GM12878 (cell line): ENCODE data around the gene N4BP3. TPM values are rescaled to one million over a fixed set of nuclear protein-coding genes. Genes with fewer than 3 reads are reported as not detected.

ENCODE experiments used
- ATAC-seq: fragments of 200-7000 bp; cut with Tn5 transposase; 3 replicates; pipeline ENCODE4 v1.9.1; 2020; ENCODE audit warnings: mild to moderate bottlenecking, moderate library complexity
- BruUV-seq: library from RNA; stranded (reverse); fragments of 400-500 nt; replicated peaks from 2 replicates; lab custom pipeline; 2021; lab: Mats Ljungman, UMichigan
- CTCF ChIA-PET: fragments of 300-600 bp; sonication (Branson Sonifier 250); formaldehyde crosslinking; extraction: SDS; loops from one replicate; lab custom pipeline; 2021; ENCODE audit warnings: inconsistent platforms; lab: Yijun Ruan, JAX
- POLR2A ChIA-PET: fragments of 350-600 bp; formaldehyde crosslinking; extraction: SDS; loops from one replicate; lab custom pipeline; 2021; ENCODE audit warnings: inconsistent platforms; lab: Charles Lee
- RAD21 ChIA-PET: fragments of 300-600 bp; sonication (Branson Sonifier 250); formaldehyde crosslinking; loops from one replicate; lab custom pipeline; 2023; ENCODE audit warnings: antibody characterized with exemption; ENCODE audit not compliant: unreplicated experiment; lab: Charles Lee
- SMC1A ChIA-PET: fragments of 300-600 bp; sonication (Branson Sonifier 250); formaldehyde crosslinking; loops from one replicate; lab custom pipeline; 2023; ENCODE audit not compliant: unreplicated experiment, uncharacterized antibody; lab: Charles Lee
- DNase-seq: peaks from one replicate; pipeline ENCODE4 v3.0.0-alpha.2; 2011; ENCODE audit warnings: low read depth, low spot score
- FAIRE-seq: peaks from 3 replicates; lab custom pipeline; 2011; peaks lifted over from hg19 to GRCh38; lab: Jason Lieb, UNC
- H2AFZ ChIP-seq: 2 replicates; pipeline ENCODE4 v1.6.0; 2011; ENCODE audit warnings: low read depth, low read length, control low read depth; ENCODE audit not compliant: control insufficient read depth
- H3K27ac ChIP-seq: 2 replicates; pipeline ENCODE4 v1.5.1; 2011; ENCODE audit warnings: control low read depth; ENCODE audit not compliant: control insufficient read depth, insufficient read depth
- H3K27me3 ChIP-seq, 2 experiments: replicated peaks in 1 of 2; 2 replicates each; pipeline versions ENCODE4 v1.6.0 to v1.6.1; 2011; ENCODE audit warnings: low read length in 1 of 2; ENCODE audit not compliant: control insufficient read depth in 2 of 2, insufficient read depth in 2 of 2
- H3K36me3 ChIP-seq, 2 experiments: 2 replicates each; pipeline ENCODE4 v1.5.1; 2011; ENCODE audit warnings: low read length in 1 of 2; ENCODE audit not compliant: control insufficient read depth in 2 of 2, insufficient read depth in 2 of 2
- H3K4me1 ChIP-seq: 2 replicates; pipeline ENCODE4 v1.6.1; 2011; ENCODE audit warnings: mild to moderate bottlenecking, low read length, moderate library complexity, mixed read lengths; ENCODE audit not compliant: control insufficient read depth, insufficient read depth
- H3K4me2 ChIP-seq: 2 replicates; pipeline ENCODE4 v1.6.0; 2011; ENCODE audit warnings: control low read depth; ENCODE audit not compliant: control insufficient read depth, insufficient read depth
- H3K4me3 ChIP-seq: fragments of 200-600 bp; sonication (generic); 2 replicates; pipeline ENCODE4 v1.5.1; 2016
- H3K79me2 ChIP-seq: 2 replicates; pipeline ENCODE4 v1.6.0; 2011; ENCODE audit warnings: low read length; ENCODE audit not compliant: control insufficient read depth, insufficient read depth
- H3K9ac ChIP-seq: 2 replicates; pipeline ENCODE4 v1.8.0; 2011; ENCODE audit warnings: low read length, control low read depth, mixed read lengths; ENCODE audit not compliant: control insufficient read depth, insufficient read depth
- H3K9me3 ChIP-seq: replicated peaks from 3 replicates; pipeline ENCODE4 v1.5.1; 2011; ENCODE audit warnings: mild to moderate bottlenecking, low read length; ENCODE audit not compliant: control insufficient read depth, insufficient read depth
- H4K20me1 ChIP-seq: 2 replicates; pipeline ENCODE4 v1.6.0; 2011; ENCODE audit not compliant: control insufficient read depth, insufficient read depth
- CBX3 ChIP-seq: fragments of 200-600 bp; sonication (generic); IDR thresholded peaks from 2 replicates; pipeline ENCODE4 v1.6.1; 2016; ENCODE audit warnings: low read depth, borderline replicate concordance
- CHD4 ChIP-seq: fragments of 200-600 bp; sonication (generic); IDR thresholded peaks from 2 replicates; pipeline ENCODE4 v1.6.1; 2016; ENCODE audit warnings: mild to moderate bottlenecking
- CREB1 ChIP-seq: IDR thresholded peaks from 2 replicates; pipeline ENCODE4 v1.6.1; 2012; ENCODE audit warnings: low read depth, mild to moderate bottlenecking, inconsistent platforms
- CTCF ChIP-seq, 3 experiments: IDR thresholded peaks in 2 of 3; conservative IDR thresholded peaks in 1 of 3; 2 replicates each; pipeline ENCODE4 v1.5.1; 2011; ENCODE audit warnings: low read depth in 3 of 3, low read length in 3 of 3, mild to moderate bottlenecking in 3 of 3, control low read depth in 2 of 3, moderate library complexity in 2 of 3, inconsistent platforms in 1 of 3, mixed read lengths in 1 of 3; ENCODE audit not compliant: control insufficient read depth in 2 of 3, insufficient read depth in 1 of 3; ENCODE audit errors: extremely low read depth in 1 of 3
- EED ChIP-seq: sonication (generic); IDR thresholded peaks from 2 replicates; pipeline ENCODE4 v1.6.1; 2016; ENCODE audit warnings: antibody characterized with exemption, low read depth
- KAT2A ChIP-seq: conservative IDR thresholded peaks from 2 replicates; pipeline ENCODE4 v1.6.1; 2011; ENCODE audit warnings: low read depth, low read length; ENCODE audit not compliant: control insufficient read depth
- MEF2B ChIP-seq: fragments of 450-650 bp; IDR thresholded peaks from 2 replicates; pipeline ENCODE4 v1.6.1; 2018; ENCODE audit warnings: mild to moderate bottlenecking, moderate library complexity; ENCODE audit not compliant: partially characterized antibody, poor library complexity, severe bottlenecking
- MTA2 ChIP-seq: fragments of 450-650 bp; IDR thresholded peaks from 2 replicates; pipeline ENCODE4 v1.6.1; 2016; ENCODE audit warnings: low read depth, mild to moderate bottlenecking, moderate library complexity
- POLR2A ChIP-seq: IDR thresholded peaks from 2 replicates; pipeline ENCODE4 v1.6.1; 2011; ENCODE audit warnings: low read depth, mild to moderate bottlenecking, low read length
- RAD51 ChIP-seq: fragments of 450-650 bp; IDR thresholded peaks from 2 replicates; pipeline ENCODE4 v1.6.1; 2016; ENCODE audit warnings: moderate library complexity, mild to moderate bottlenecking, inconsistent platforms
- REST ChIP-seq: IDR thresholded peaks from 2 replicates; pipeline ENCODE4 v1.6.1; 2012; ENCODE audit warnings: mild to moderate bottlenecking, low read depth, low read length
- SPI1 ChIP-seq: IDR thresholded peaks from 2 replicates; pipeline ENCODE4 v1.6.1; 2011; ENCODE audit warnings: low read depth, mild to moderate bottlenecking, low read length, moderate library complexity, borderline replicate concordance; ENCODE audit not compliant: insufficient read depth
- TARDBP ChIP-seq: IDR thresholded peaks from 2 replicates; pipeline ENCODE4 v1.6.1; 2016; ENCODE audit warnings: borderline replicate concordance
- TBL1XR1 ChIP-seq: IDR thresholded peaks from 2 replicates; pipeline ENCODE4 v1.6.1; 2012; ENCODE audit warnings: low read depth, low read length, improper control_type of control experiment
- TCF12 ChIP-seq: IDR thresholded peaks from 2 replicates; pipeline ENCODE4 v1.6.1; 2011; ENCODE audit warnings: low read depth, mild to moderate bottlenecking, low read length
- WGBS: methylation state at CpG from one replicate; pipeline ENCODE4 v1.1.6; 2016; ENCODE audit warnings: low lambda C conversion rate; ENCODE audit not compliant: insufficient replicate concordance, insufficient coverage; ENCODE audit errors: missing lambda C conversion rate; 5-methylcytosine and 5-hydroxymethylcytosine counted together
- in situ Hi-C: fragments of 300-500 bp; cut with MboI; formaldehyde crosslinking; loops from 9 replicates; pipeline ENCODE4 v1.14.3; 2018; ENCODE audit warnings: mixed read lengths
- intact Hi-C: fragments of 100-400 bp; cut with micrococcal nuclease; formaldehyde crosslinking; loops from one replicate; pipeline ENCODE4 v1.14.2; 2022; ENCODE audit not compliant: unreplicated experiment
- polyA plus RNA-seq, 11 experiments: library from polyadenylated mRNA; depleted of rRNA in 4 of 11; unstranded in 6 of 11; stranded (reverse) in 5 of 11; fragments of >200 nt; fragmentation: Nextera tagmentation in 4 of 11; fragmentation: Illumina TruSeq in 1 of 11; extraction: Ambion mirVana in 4 of 11; extraction: Trizol in 1 of 11; gene quantifications; 1 replicate in 1 of 11; 2 replicates in 10 of 11; pipeline versions ENCODE4 v1.2.1 to v1.2.3, GENCODE V29; 2011 to 2016; ENCODE audit warnings: inconsistent platforms in 2 of 11, missing spikeins in 2 of 11, low read depth in 1 of 11
- total RNA-seq, 4 experiments: library from RNA; depleted of rRNA in 3 of 4; stranded (reverse); fragments of >200 nt in 3 of 4; fragmentation: Illumina TruSeq in 1 of 4; extraction: Trizol in 1 of 4; gene quantifications; 2 replicates each; pipeline versions ENCODE4 v1.2.1 to v1.2.3, GENCODE V29; 2013 to 2021

N4BP3 gene
- total and polyA plus RNA-seq, 10 of the 15 experiments (the other 5 are each of a cell fraction or from before 2014, with no cell fraction given): 0.06 to 13.0 (median 4.3) TPM

GRCh38 chr5:178108966-178109365 is 4.4 kb upstream of the N4BP3 start:
- DNase-seq (no peak), FAIRE-seq (no peak), ATAC-seq (no peak)
- RAD21 ChIA-PET: no interaction called here
- Histone ChIP-seq H4K20me1 (no peaks in the 10 kb centered on the region), H3K4me2 (no peak overlapping the region), H2AFZ (no peak overlapping the region), H3K9me3 (no peaks in the 10 kb centered on the region), H3K36me3 (no peaks in the 10 kb centered on the region), H3K27ac (no peak overlapping the region), H3K4me3 (no peak overlapping the region), H3K27me3 (no peaks in the 10 kb centered on the region), H3K4me1 (peaks cover 14% of the 10 kb centered on the region), H3K79me2 (peaks cover 4% of the 10 kb centered on the region), H3K9ac (no peak overlapping the region)
- POLR2A ChIA-PET: no interaction called here
- SMC1A ChIA-PET: no interaction called here
- intact Hi-C loops: no loop called here
- in situ Hi-C loops: no loop called here
- CTCF ChIA-PET: no interaction called here
- no TSS peak for BruUV-seq
- TF ChIP-seq KAT2A (no peak), EED (no peak), TBL1XR1 (no peak), RAD51 (no peak), MEF2B (no peak), SPI1 (peak; percentile 50; the same call in 1 of the 2 replicates), CHD4 (no peak)

GRCh38 chr5:178110511-178110910 is 2.8 kb upstream of the N4BP3 start:
- intact Hi-C loops: loop anchor here (5.0 to 10.0 kb wide), 2 partner anchors 33 to 1576 kb away; partner anchors contain the start of gene RNF44
- Histone ChIP-seq H3K4me2 (no peak overlapping the region), H2AFZ (no peak overlapping the region), H3K36me3 (no peaks in the 10 kb centered on the region), H3K27ac (no peak overlapping the region), H3K27me3 (no peaks in the 10 kb centered on the region), H4K20me1 (no peaks in the 10 kb centered on the region), H3K4me3 (no peak overlapping the region), H3K9ac (no peak overlapping the region), H3K9me3 (no peaks in the 10 kb centered on the region), H3K79me2 (peaks cover 19% of the 10 kb centered on the region), H3K4me1 (peaks cover 14% of the 10 kb centered on the region)
- SMC1A ChIA-PET: no interaction called here
- BruUV-seq: no TSS peak
- CTCF ChIA-PET: interaction anchor here (0.6 to 1.9 kb wide), 2 partner anchors 10 to 545 kb away, joined by 3 to 6 read pairs; no protein-coding TSS in a partner anchor
- FAIRE-seq (no peak), DNase-seq (no peak), ATAC-seq (no peak)
- in situ Hi-C loops: loop anchor here (10.0 kb wide), 1 partner anchor 1444 kb away; the partner anchor contains the start of gene RUFY1
- POLR2A ChIA-PET: no interaction called here
- RAD21 ChIA-PET: interaction anchor here (0.7 kb wide), 1 partner anchor 14 kb away, joined by 3 read pairs; no protein-coding TSS in a partner anchor
- WGBS: 80% methylated on average over 9 of the region's 9 CpGs
- no peak for TF ChIP-seq MTA2
- TF ChIP-seq CREB1: no peak
- TF ChIP-seq TCF12: no peak
- TF ChIP-seq TARDBP: no peak
- no peak for TF ChIP-seq POLR2A
- TF ChIP-seq REST: no peak
- no peak for TF ChIP-seq CBX3
- no peak for TF ChIP-seq CTCF (IDR thresholded peaks at IDR 0.05 in 2 of 3, conservative IDR thresholded peaks at IDR 0.05 in 1 of 3; ENCODE audit: control insufficient read depth in 2 of 3, extremely low read depth in 1 of 3, insufficient read depth in 1 of 3, low read depth in 3 of 3, low read length in 3 of 3)
